HG03159 (cell line): ENCODE results near the gene FOXL3.

Experiments used
- ATAC-seq: cut with Tn5 transposase; IDR thresholded peaks from one replicate; pipeline ENCODE4 v1.9.1; 2021; ENCODE audit warnings: mild to moderate bottlenecking, moderate library complexity; ENCODE audit not compliant: unreplicated experiment

Gene FOXL3

GRCh38 chr7:265998-266850, 23.7 kb upstream of the FOXL3 start:
- no peak for ATAC-seq

GRCh38 chr7:266851-267840, 22.8 kb upstream of the FOXL3 start:
- no peak for ATAC-seq

- no peak for ATAC-seq
Observed at GRCh38 chr7:268991-269390, 21.0 kb upstream of the FOXL3 start.

- no peak for ATAC-seq
Observed at GRCh38 chr7:269721-270120, 20.2 kb upstream of the FOXL3 start.

- no peak for ATAC-seq
Observed at GRCh38 chr7:270351-270983, 19.5 kb upstream of the FOXL3 start.

- no peak for ATAC-seq
Observed at GRCh38 chr7:271266-272107, 18.5 kb upstream of the FOXL3 start.

GRCh38 chr7:272108-272615, 17.8 kb upstream of the FOXL3 start:
- ATAC-seq, result no peak

- ATAC-seq, result no peak
Observed at GRCh38 chr7:272631-273030, 17.3 kb upstream of the FOXL3 start.

GRCh38 chr7:273327-273726, 16.6 kb upstream of the FOXL3 start:
- ATAC-seq, result no peak

- ATAC-seq, result no peak
Observed at GRCh38 chr7:274266-274665, 15.7 kb upstream of the FOXL3 start.

GRCh38 chr7:276230-276835, 13.6 kb upstream of the FOXL3 start:
- ATAC-seq, result no peak

- ATAC-seq, result no peak
Observed at GRCh38 chr7:277228-277627, 12.7 kb upstream of the FOXL3 start.

GRCh38 chr7:278081-278480, 11.9 kb upstream of the FOXL3 start:
- ATAC-seq, result no peak

- no peak for ATAC-seq
Observed at GRCh38 chr7:279821-280220, 10.1 kb upstream of the FOXL3 start.

GRCh38 chr7:280461-280860, 9.5 kb upstream of the FOXL3 start:
- ATAC-seq, result no peak

GRCh38 chr7:281637-282036, 8.3 kb upstream of the FOXL3 start:
- no peak for ATAC-seq

GRCh38 chr7:282621-283020, 7.3 kb upstream of the FOXL3 start:
- ATAC-seq, result no peak

GRCh38 chr7:284762-285722, 4.9 kb upstream of the FOXL3 start:
- no peak for ATAC-seq

GRCh38 chr7:285731-286130, 4.2 kb upstream of the FOXL3 start:
- no peak for ATAC-seq
